H1 (cell line): ENCODE measurements around the gene SSR2. TPM values are rescaled to one million over a fixed set of nuclear protein-coding genes. Genes with fewer than 3 reads are reported as not detected.

ENCODE experiments used
- CTCF ChIA-PET: fragments of 300-600 bp; sonication (Branson Sonifier 250); formaldehyde crosslinking; loops from one replicate; lab custom pipeline; 2021; ENCODE audit not compliant: partially characterized antibody; lab: Charles Lee
- POLR2A ChIA-PET: fragments of 300-600 bp; sonication (Branson Sonifier 250); formaldehyde crosslinking; loops from one replicate; lab custom pipeline; 2021; ENCODE audit warnings: inconsistent platforms; ENCODE audit not compliant: partially characterized antibody; lab: Charles Lee
- DNase-seq, 2 experiments: peaks; one replicate each; pipeline versions ENCODE4 v3.0.0 to v3.0.0-alpha.2; 2010 to 2022; ENCODE audit warnings: low spot score in 2 of 2, low read depth in 1 of 2, mixed read lengths in 1 of 2
- FAIRE-seq: peaks from 2 replicates; lab custom pipeline; 2011; peaks lifted over from hg19 to GRCh38; lab: Jason Lieb, UNC
- H2AFZ ChIP-seq: 2 replicates; pipeline ENCODE4 v1.8.1; 2012; ENCODE audit warnings: low read length, inconsistent platforms
- H2AK5ac ChIP-seq: 2 replicates; pipeline ENCODE4 v1.6.1; 2013; ENCODE audit warnings: low read depth, low read length
- H2BK120ac ChIP-seq: replicated peaks from 2 replicates; pipeline ENCODE3; 2013; ENCODE audit warnings: low read depth, low read length, inconsistent platforms
- H2BK12ac ChIP-seq: 2 replicates; pipeline ENCODE4 v1.6.1; 2013; ENCODE audit warnings: low read depth, low read length
- H2BK15ac ChIP-seq: 2 replicates; pipeline ENCODE4 v1.6.1; 2013; ENCODE audit warnings: low read length
- H2BK20ac ChIP-seq: 2 replicates; pipeline ENCODE4 v1.6.1; 2013; ENCODE audit warnings: low read length
- H2BK5ac ChIP-seq: 2 replicates; pipeline ENCODE4 v1.6.1; 2013; ENCODE audit warnings: low read depth, low read length
- H3K14ac ChIP-seq: 2 replicates; pipeline ENCODE4 v1.6.1; 2013; ENCODE audit warnings: inconsistent platforms; ENCODE audit not compliant: insufficient read length
- H3K18ac ChIP-seq: 2 replicates; pipeline ENCODE4 v1.6.1; 2013; ENCODE audit warnings: low read length; ENCODE audit errors: extremely low read depth
- H3K23ac ChIP-seq: 2 replicates; pipeline ENCODE4 v1.6.1; 2013; ENCODE audit warnings: inconsistent platforms; ENCODE audit not compliant: insufficient read length
- H3K23me2 ChIP-seq: 2 replicates; pipeline ENCODE4 v1.6.1; 2013; ENCODE audit warnings: low read depth, low read length
- H3K27ac ChIP-seq: 2 replicates; pipeline ENCODE4 v1.6.1; 2011; ENCODE audit warnings: low read depth, low read length, inconsistent platforms
- H3K27me3 ChIP-seq, 4 experiments: replicated peaks in 1 of 4; 1 replicate in 1 of 4; 2 replicates in 3 of 4; pipeline versions ENCODE4 v1.6.1 to v1.8.1; 2011 to 2013; ENCODE audit warnings: low read length in 3 of 4, mild to moderate bottlenecking in 3 of 4, inconsistent platforms in 2 of 4, mixed read lengths in 2 of 4, moderate library complexity in 1 of 4; ENCODE audit not compliant: control insufficient read depth in 3 of 4, insufficient read depth in 3 of 4; ENCODE audit errors: extremely low read depth in 1 of 4
- H3K36me3 ChIP-seq, 4 experiments: 2 replicates each; pipeline versions ENCODE4 v1.6.1 to v1.8.1; 2011 to 2013; ENCODE audit warnings: mild to moderate bottlenecking in 4 of 4, low read length in 3 of 4, moderate library complexity in 2 of 4, control low read depth in 1 of 4, inconsistent platforms in 1 of 4; ENCODE audit not compliant: insufficient read depth in 4 of 4, control insufficient read depth in 2 of 4
- H3K4ac ChIP-seq: replicated peaks from 2 replicates; pipeline ENCODE3; 2013; ENCODE audit warnings: low read length, low read depth, mixed read lengths, inconsistent platforms; ENCODE audit not compliant: insufficient read length
- H3K4me1 ChIP-seq, 4 experiments: replicated peaks in 1 of 4; 1 replicate in 1 of 4; 2 replicates in 3 of 4; pipeline versions ENCODE4 v1.6.1 to v1.8.1; 2011 to 2013; ENCODE audit warnings: low read length in 3 of 4, inconsistent platforms in 2 of 4, mixed read lengths in 1 of 4; ENCODE audit not compliant: insufficient read depth in 4 of 4, control insufficient read depth in 3 of 4
- H3K4me2 ChIP-seq, 2 experiments: 2 replicates each; pipeline versions ENCODE4 v1.6.1 to v1.8.1; 2011 to 2013; ENCODE audit warnings: low read depth in 2 of 2, low read length in 2 of 2, control low read depth in 1 of 2, inconsistent platforms in 1 of 2, mild to moderate bottlenecking in 1 of 2; ENCODE audit not compliant: insufficient read depth in 1 of 2
- H3K4me3 ChIP-seq, 4 experiments: fragments of 200-600, 300-600 bp in 1 of 4; sonication (generic), shearing (Covaris generic), sonication (Bioruptor Twin) in 1 of 4; 2 replicates each; pipeline versions ENCODE4 v1.5.1 to v1.8.1; 2011 to 2016; ENCODE audit warnings: low read length in 4 of 4, low read depth in 3 of 4, control low read depth in 2 of 4, inconsistent platforms in 2 of 4, mild to moderate bottlenecking in 2 of 4, mixed read lengths in 1 of 4, moderate library complexity in 1 of 4; ENCODE audit not compliant: insufficient read depth in 2 of 4; ENCODE audit errors: extremely low read depth in 1 of 4
- H3K56ac ChIP-seq: replicated peaks from 2 replicates; pipeline ENCODE3; 2013; ENCODE audit warnings: low read depth, mild to moderate bottlenecking, mixed read lengths, low read length, inconsistent platforms; ENCODE audit not compliant: insufficient read length
- H3K79me1 ChIP-seq: 2 replicates; pipeline ENCODE4 v1.6.1; 2013; ENCODE audit warnings: low read depth, low read length, control low read depth
- H3K79me2 ChIP-seq, 2 experiments: 2 replicates each; pipeline versions ENCODE4 v1.6.1 to v1.8.1; 2012 to 2013; ENCODE audit warnings: low read length in 2 of 2, mild to moderate bottlenecking in 2 of 2, inconsistent platforms in 1 of 2; ENCODE audit not compliant: insufficient read depth in 2 of 2, control insufficient read depth in 1 of 2
- H3K9ac ChIP-seq, 4 experiments: replicated peaks in 1 of 4; 1 replicate in 1 of 4; 2 replicates in 3 of 4; pipeline versions ENCODE4 v1.6.1 to v1.8.1; 2011 to 2013; ENCODE audit warnings: low read depth in 3 of 4, low read length in 3 of 4, control low read depth in 2 of 4, mild to moderate bottlenecking in 2 of 4, moderate library complexity in 2 of 4, inconsistent platforms in 1 of 4; ENCODE audit errors: extremely low read depth in 1 of 4
- H3K9me3 ChIP-seq, 2 experiments: 2 replicates each; pipeline versions ENCODE4 v1.6.1 to v1.8.1; 2012 to 2013; ENCODE audit warnings: mild to moderate bottlenecking in 2 of 2, moderate library complexity in 2 of 2, control low read depth in 1 of 2, inconsistent platforms in 1 of 2, low read depth in 1 of 2, low read length in 1 of 2, mixed read lengths in 1 of 2; ENCODE audit not compliant: insufficient read depth in 2 of 2
- H4K20me1 ChIP-seq, 2 experiments: replicated peaks in 1 of 2; 2 replicates each; pipeline versions ENCODE3 to v1.8.1; 2011 to 2013; ENCODE audit warnings: inconsistent platforms in 2 of 2, low read length in 2 of 2, mild to moderate bottlenecking in 1 of 2; ENCODE audit not compliant: insufficient read depth in 2 of 2, control insufficient read depth in 1 of 2
- H4K5ac ChIP-seq: 2 replicates; pipeline ENCODE4 v1.6.1; 2013; ENCODE audit warnings: low read length, low read depth, mixed read lengths, inconsistent platforms; ENCODE audit not compliant: insufficient read length
- H4K8ac ChIP-seq: 2 replicates; pipeline ENCODE4 v1.8.0; 2013; ENCODE audit warnings: mild to moderate bottlenecking, moderate library complexity, low read length, inconsistent platforms; ENCODE audit not compliant: insufficient read depth; ENCODE audit errors: extremely low read depth
- H4K91ac ChIP-seq: replicated peaks from 2 replicates; pipeline ENCODE3; 2013; ENCODE audit warnings: low read length, mixed read lengths, inconsistent platforms; ENCODE audit not compliant: insufficient read length
- CBX5 ChIP-seq: fragments of 300-800, 300-1000 bp; sonication (generic); IDR thresholded peaks from 2 replicates; pipeline ENCODE4 v1.7.1; 2016; ENCODE audit warnings: antibody characterized with exemption, low read length, low read depth
- HDAC6 ChIP-seq: IDR thresholded peaks from one replicate; pipeline ENCODE4 v1.7.1; 2012; ENCODE audit warnings: low read depth, mild to moderate bottlenecking, inconsistent platforms, low read length, moderate library complexity
- JUN ChIP-seq: IDR thresholded peaks from 2 replicates; pipeline ENCODE4 v1.6.1; 2011; ENCODE audit warnings: low read depth, mild to moderate bottlenecking, improper control_type of control experiment, low read length
- POLR2A ChIP-seq, 2 experiments: IDR thresholded peaks; 1 replicate in 1 of 2; 2 replicates in 1 of 2; pipeline ENCODE4 v1.6.1; 2011; ENCODE audit warnings: low read depth in 2 of 2, low read length in 2 of 2, mild to moderate bottlenecking in 2 of 2; ENCODE audit errors: control extremely low read depth in 1 of 2
- RXRA ChIP-seq: IDR thresholded peaks from 2 replicates; pipeline ENCODE4 v1.6.1; 2011; ENCODE audit warnings: low read depth, mild to moderate bottlenecking, low read length, moderate library complexity; ENCODE audit not compliant: insufficient read depth
- WGBS, 2 experiments: shearing (Covaris generic) in 1 of 2; methylation state at CpG; one replicate each; pipeline versions ENCODE4 v1.1.6 to v1.1.7; 2013 to 2015; ENCODE audit warnings: low lambda C conversion rate in 2 of 2, mixed read lengths in 2 of 2, inconsistent platforms in 1 of 2, low coverage in 1 of 2, missing lambda C conversion rate in 1 of 2; ENCODE audit not compliant: insufficient replicate concordance in 2 of 2, insufficient coverage in 1 of 2, insufficient read length in 1 of 2; ENCODE audit errors: extremely low coverage in 1 of 2, missing lambda C conversion rate in 1 of 2; 5-methylcytosine and 5-hydroxymethylcytosine counted together
- polyA plus RNA-seq, 7 experiments: library from polyadenylated mRNA; depleted of rRNA in 3 of 7; stranded (reverse) in 5 of 7; unstranded in 2 of 7; fragments of >200 nt in 5 of 7; fragments of 200-250 nt in 2 of 7; gene quantifications; 1 replicate in 5 of 7; 2 replicates in 1 of 7; 4 replicates in 1 of 7; pipeline versions ENCODE4 v1.2.1 to v1.2.3, GENCODE V29; 2011 to 2013; ENCODE audit warnings: missing spikeins in 2 of 7, mixed read lengths in 2 of 7
- total RNA-seq: library from RNA; stranded (reverse); fragmentation: NEBNext Ultra II Directional; extraction: Animal tissue kit (Norgen Biotek cat#: 25700); gene quantifications from 2 replicates; pipeline ENCODE4 v1.2.1, GENCODE V29; 2021

The SSR2 gene
- total and polyA plus RNA-seq, 2 of the 8 experiments (the other 6 are each of a cell fraction or from before 2014, with no cell fraction given), result 190 to 648 TPM

DNA sequence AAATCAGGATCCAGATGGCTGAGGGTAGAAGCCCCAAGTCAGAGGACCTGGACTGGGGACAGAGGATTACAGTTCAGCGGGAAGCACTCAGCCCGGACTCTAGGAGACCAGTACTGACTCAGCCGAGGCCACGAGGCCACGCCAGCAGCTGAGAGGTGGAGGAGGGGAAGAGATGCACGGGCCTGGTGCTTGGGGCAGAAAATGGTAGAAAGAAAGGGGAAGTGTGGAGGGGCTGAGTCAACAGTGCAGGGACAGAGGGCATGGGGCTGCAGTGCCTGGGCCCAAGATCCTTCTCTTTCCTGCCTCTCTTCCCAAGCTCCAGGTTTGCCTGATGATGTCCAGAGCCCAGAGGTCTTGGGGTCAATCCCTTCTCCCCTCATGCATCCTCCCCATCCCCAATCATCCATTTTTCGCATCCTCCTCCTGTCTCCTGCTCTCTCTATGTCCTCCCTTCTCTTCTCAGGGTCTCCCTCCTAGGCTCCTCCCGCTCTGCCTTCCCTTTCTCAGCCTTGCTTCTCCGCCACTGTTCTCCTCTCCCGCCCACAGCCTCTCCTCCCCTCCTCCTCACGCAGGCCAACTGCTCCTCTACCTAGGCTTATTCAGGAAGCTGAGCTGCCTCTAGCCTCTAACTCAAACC is 50.1 kb downstream of the SSR2 start:
- peak overlapping the region; percentile 18 to 45; a peak in 1 of 4 replicates for H3K4me2 ChIP-seq
- FAIRE-seq, result no peak
- H3K4me3 ChIP-seq, result no peak overlapping the region
- no peak overlapping the region for H3K27ac ChIP-seq
- H3K23me2 ChIP-seq, result peaks cover under 1% of the 10 kb centered on the region
- H2AK5ac ChIP-seq, result no peak overlapping the region
- peaks cover 29 to 42% of the 10 kb centered on the region in 2 experiments for H4K20me1 ChIP-seq
- no peak overlapping the region for H2BK20ac ChIP-seq
- peaks cover 34% of the 10 kb centered on the region for H3K79me1 ChIP-seq
- no peak overlapping the region for H4K5ac ChIP-seq
- no peak overlapping the region for H3K23ac ChIP-seq
- H3K9ac ChIP-seq, result no peak overlapping the region; a peak in 1 of 7 replicates
- DNase-seq, result no peak
- H3K18ac ChIP-seq, result no peak overlapping the region
- peaks cover 31 to 77% of the 10 kb centered on the region in 2 experiments for H3K79me2 ChIP-seq
- POLR2A ChIA-PET, result interaction anchor here (1.1 to 16.7 kb wide), 6 partner anchors 14 to 98 kb away, joined by 3 to 282 read pairs (median 4); partner anchors contain the start of genes ARHGEF2 and KHDC4
- 81% methylated on average over 11 of the region's 11 CpGs; no CpG with 5 or more reads in 1 of the 2 experiments for WGBS, 2 experiments
- H2BK120ac ChIP-seq, result no peak overlapping the region
- H3K14ac ChIP-seq, result no peak overlapping the region
- CTCF ChIA-PET, result interaction anchor here (1.0 to 6.7 kb wide), 8 partner anchors 7 to 160 kb away, joined by 3 to 79 read pairs (median 8); partner anchors contain the start of gene ARHGEF2
- H2BK5ac ChIP-seq, result peak overlapping the region; percentile 40; the same call in 1 of the 2 replicates
- H4K8ac ChIP-seq, result no peak overlapping the region
- no peak overlapping the region for H4K91ac ChIP-seq
- no peak overlapping the region for H3K4ac ChIP-seq
- no peaks in the 10 kb centered on the region for H3K9me3 ChIP-seq
- H2BK12ac ChIP-seq, result no peak overlapping the region
- H3K27me3 ChIP-seq, result no peaks in the 10 kb centered on the region
- H3K4me1 ChIP-seq, result peaks cover 9 to 43% (median 30%) of the 10 kb centered on the region in 4 experiments
- peaks cover 6 to 27% (median 14%) of the 10 kb centered on the region in 4 experiments for H3K36me3 ChIP-seq
- H2BK15ac ChIP-seq, result no peak overlapping the region
- H3K56ac ChIP-seq, result no peak overlapping the region
- no peak overlapping the region for H2AFZ ChIP-seq
- TF ChIP-seq HDAC6, result no peak
- TF ChIP-seq CBX5, result no peak
- no peak for TF ChIP-seq JUN
- TF ChIP-seq POLR2A (IDR thresholded peaks at IDR 0.05; ENCODE audit: control extremely low read depth in 1 of 2, low read depth in 2 of 2, low read length in 2 of 2), result no peak
- no peak for TF ChIP-seq RXRA
